Activated CD4-positive, alpha-beta T cell treated with anti-CD3 and anti-CD28 coated beads, Interleukin-2, amount 50 U/mL, for 4 hours (primary cell): ENCODE measurements around the gene TMEM204.

Experiments used
- DNase-seq, 2 experiments: peaks; one replicate each; pipeline ENCODE4 v3.0.0-alpha.2; 2020

The TMEM204 gene

DNA sequence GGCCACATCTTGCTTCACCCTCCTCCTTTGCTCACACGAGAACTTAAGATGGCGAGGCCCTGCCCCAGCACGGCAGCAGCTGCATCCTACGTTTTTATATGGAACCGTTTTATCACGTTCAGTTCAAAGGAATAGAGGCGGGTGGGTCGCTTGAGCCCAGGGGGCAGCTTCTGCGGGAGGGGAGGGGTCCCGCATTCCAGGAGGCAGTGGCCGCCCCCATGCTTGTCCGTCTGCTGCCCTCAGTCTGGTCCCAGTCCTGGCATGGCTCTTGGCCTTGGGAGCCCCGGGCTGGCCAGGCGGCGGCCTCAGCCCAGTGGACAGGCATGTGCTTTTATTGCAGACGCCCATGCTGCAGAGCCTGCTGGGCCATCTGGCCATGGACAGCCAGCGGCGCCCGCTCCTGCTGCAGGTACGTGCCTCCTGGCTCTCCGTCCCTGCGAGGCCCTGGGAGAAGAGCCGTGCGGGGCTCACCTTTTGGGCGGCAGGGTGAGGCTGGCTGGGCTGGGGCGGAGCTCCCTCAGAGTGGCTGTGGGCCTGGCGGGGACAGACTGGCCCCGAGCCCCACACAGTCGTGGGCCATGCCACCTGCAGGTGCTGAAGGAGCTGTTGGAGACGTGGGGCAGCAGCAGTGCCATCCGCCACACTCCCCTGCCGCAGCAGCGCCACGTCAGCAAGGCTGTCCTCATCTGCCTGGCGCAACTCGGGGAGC is 33.6 kb upstream of the TMEM204 start:
- no peak for DNase-seq

DNA sequence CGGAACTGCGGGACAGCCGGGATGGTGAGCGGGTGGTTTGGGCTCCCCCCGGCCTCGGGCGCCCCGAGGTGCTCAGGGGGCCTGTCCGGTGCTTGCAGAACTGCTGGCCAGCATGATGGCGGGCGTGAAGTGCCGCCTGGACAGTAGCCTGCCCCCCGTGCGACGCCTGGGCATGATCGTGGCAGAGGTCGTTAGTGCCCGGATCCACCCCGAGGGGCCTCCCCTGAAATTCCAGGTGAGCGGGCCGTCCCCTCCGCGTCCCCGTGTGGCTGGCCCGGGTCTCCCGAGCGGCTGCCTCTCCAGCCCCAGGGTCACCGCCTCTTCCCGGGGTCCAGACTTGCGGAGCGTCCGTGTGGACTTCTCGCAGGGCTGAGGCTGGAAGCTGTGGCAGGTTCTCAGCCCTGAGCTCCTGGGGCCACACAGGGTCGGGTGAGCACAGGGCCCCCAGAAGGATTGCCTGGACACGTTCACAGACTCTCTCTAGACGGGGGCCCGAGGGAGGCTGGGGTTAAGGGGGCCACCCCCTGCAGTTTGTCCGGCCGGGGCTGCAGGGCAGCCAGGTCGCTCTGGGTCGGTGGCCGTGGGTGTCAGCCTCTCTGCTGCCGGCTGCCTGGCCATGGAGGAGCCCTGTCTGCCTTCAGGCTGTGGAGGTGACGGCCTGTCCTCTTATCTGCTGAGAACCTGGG is 32.9 kb upstream of the TMEM204 start:
- DNase-seq, result no peak

DNA sequence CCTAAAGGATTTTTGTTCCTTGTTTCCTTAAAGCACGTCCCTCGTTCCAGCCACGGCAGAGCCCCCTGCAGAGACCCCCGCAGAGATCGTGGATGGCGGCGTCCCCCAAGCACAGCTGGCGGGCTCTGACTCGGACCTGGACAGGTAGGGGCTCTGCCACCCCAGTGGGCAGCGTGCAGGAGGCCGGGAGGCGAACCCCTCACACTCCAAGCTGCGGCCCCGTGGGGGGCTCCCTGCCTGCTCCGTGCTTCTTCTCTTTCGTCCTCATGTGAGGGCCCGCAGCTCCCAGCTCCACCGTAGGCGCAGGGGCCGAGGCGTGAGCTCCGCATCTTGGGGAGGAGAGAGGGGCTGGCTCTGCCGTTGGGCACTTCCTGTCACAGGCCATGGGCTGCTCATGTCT is 31.8 kb upstream of the TMEM204 start:
- no peak for DNase-seq

DNA sequence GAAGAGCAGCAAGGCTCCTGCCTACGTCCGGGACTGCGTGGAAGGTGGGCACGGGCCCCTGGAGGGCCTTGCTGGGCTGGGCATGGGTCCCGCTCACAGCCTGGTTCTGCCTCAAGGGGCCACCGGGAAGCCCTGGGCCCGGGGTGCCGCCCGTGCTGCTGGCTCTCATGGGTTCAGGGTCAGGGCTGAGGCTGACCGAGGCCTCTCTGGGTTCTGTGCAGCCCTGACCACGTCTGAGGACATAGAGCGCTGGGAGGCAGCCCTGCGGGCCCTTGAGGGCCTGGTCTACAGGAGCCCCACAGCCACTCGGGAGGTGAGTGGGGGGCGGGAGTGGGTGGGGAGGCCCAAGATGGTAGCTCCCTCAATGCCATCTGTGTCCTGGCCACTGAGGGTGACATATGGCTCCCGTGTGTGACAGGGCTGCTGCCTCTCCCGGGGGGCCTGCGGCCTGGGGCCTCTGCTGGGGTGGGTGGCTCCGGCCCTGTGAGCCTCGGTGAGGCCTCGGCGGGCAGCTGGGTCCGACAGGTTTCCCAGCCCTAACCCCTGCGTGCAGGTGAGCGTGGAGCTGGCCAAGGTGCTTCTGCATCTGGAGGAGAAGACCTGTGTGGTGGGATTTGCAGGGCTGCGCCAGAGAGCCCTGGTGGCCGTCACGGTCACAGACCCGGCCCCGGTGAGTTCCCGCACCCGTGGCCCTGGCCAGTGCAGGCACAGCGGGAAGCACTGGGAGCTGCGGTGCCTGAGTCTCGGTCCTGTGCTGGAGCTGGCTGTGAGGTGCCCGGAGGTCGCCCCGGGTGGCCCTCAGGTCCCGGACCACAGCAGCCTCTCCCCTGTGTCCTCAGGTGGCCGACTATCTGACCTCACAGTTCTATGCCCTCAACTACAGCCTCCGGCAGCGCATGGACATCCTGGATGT is 31.1 kb upstream of the TMEM204 start:
- no peak for DNase-seq

DNA sequence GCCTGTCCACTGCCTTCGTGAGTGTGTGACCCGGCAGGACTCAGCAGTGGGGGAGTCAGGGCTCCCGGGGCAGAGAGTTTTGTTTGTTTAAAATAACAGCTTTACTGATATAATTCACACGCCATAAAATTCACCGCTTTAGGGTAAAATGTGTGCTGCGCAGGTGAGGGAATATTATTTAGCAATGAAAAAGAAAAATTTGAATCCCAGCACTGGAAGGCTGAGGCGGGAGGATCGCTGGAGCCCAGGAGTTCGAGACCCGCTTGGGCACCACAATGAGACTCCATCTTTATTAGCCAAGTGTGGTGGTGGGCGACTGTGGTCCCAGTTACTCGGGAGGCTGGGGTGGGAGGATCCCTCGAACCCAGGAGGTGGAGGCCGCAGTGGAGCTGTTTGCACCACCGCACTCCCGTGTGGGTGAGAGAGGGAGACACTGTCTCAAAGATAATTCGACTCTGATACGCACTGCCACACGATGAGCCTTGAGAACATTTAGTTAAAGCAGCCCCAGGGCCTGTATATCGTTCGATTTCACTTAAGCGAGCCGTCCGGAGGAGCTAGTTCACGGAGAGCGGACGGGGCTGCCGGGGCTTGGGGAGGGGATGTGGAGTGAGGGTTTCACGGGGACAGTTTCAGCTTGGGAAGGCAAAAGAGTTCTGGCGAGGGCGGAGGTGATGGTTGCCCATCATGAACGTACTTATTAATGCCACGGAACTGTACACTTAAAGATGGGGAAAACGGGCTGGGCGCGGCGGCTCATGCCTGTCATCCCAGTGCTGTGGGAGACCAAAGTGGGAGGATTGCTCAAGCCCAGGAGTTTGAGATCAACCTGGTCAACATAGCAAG is 30.1 kb upstream of the TMEM204 start:
- DNase-seq, result no peak

DNA sequence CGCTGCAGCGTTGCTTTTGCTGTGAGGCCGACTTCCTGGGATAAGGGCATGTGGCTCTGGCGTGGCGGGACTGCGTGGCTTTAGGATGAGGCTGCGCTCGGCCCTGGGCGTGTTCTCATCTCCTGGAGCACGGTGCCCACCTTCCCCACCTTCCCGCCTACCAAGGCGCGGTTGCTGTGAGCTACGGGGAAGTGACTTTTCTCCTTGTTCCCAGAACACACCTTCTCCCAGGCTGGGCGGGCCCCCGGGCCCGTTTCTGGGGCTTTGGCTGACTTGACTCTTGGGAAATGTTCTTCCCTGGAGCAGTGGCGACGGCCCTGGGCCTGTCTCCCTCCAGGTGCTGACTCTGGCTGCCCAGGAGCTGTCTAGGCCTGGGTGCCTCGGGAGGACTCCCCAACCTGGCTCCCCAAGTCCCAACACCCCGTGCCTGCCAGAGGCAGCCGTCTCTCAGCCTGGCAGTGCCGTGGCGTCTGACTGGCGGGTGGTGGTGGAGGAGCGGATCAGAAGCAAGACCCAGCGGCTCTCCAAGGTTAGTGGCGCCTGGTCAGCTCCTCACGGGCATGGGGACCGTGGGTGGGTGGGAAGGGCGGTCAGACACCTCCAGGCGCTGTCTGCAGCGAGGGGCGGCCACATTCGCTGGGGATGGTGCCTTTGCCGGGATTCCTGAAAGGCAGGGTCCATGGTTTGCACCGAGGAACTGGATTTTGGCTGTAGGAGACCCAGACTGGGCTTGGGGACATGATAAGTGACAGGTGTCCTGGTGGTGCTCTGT is 28.2 kb upstream of the TMEM204 start:
- DNase-seq, result no peak

DNA sequence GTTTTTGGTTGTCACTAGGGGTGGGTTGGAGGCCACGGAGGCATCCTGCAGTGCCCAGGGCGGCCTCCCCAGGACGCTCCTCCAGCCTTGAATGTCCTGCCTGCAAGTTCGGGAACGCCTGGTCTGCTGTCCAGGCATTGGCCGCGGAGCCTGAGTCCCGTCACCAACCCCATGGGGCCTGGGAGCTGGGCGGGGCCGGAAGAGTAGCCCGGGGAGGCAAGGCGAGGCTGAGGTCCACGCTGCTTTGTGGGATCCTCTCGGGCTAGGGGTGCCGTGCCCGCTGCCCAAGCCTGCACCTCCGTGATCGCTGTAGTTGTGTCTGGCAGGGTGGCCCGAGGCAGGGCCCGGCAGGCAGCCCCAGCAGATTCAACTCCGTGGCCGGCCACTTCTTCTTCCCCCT is 27.6 kb upstream of the TMEM204 start:
- DNase-seq, result no peak

DNA sequence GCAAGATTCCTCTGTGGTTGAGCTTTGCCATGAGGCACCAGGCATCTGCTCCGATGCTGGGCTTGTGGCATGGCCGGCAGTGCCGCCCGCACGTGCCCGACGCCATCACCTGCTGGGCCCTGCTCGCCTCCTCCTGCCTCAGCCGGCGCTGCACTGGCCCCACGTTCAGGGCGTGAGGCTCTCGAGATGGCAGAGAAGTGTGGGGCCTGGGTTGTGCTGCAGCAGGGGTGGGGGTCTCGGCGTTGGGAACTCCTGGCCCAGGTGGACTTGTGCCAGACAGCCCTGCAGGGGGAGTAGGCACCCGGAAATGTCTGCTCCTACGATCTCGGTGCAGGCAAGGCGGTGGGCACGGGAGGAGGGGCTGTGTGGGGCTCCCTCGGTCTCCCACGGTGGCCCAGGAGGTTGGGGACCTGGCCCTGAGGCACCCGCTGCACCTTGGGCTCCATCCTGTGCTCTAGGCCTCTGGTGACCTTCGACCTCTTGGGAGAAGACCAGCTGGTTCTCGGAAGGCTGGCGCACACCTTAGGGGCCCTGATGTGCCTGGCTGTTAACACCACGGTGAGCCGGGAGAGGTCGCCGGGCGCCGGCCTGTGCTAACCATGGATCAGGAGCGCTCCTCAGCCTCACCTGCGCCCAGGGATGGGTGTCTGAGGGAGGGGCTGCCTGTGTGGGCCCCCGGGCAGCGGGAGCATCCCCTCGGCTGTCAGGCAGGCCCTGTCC is 26.8 kb upstream of the TMEM204 start:
- no peak for DNase-seq

DNA sequence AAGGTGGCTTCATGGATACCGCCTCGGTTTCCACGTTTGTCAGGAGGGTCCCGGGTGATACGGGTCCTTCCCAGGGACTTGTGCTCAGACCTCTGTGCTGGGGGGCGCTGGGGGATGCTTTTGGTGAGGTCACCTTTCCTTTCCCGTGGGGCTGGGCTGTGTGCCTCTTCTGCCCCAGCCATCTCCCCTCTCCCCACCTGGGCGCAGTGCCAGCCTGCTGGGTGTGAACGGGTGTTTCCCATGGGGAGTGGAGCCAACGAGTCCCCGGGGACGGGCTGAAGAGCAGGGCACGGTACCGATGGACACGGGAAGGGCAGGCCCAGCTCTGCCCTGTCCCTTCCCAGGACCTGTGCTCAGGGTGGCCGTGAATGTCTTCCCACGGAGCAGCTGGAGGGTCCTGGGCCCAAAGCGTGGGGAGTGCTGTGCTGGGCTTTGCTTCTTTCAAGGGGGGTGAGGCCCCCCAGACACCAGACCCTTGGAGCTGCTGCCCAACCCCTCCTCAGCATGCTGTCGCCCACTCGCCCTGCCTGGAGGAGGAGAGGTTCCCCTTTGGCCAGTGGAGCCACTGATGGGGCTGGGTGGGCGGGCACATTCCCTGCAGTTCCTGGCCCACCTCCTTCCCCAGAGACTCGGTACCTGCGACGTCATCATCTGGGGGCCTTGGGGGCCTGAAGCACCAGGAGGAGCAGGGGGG is 24.8 kb upstream of the TMEM204 start:
- no peak for DNase-seq

DNA sequence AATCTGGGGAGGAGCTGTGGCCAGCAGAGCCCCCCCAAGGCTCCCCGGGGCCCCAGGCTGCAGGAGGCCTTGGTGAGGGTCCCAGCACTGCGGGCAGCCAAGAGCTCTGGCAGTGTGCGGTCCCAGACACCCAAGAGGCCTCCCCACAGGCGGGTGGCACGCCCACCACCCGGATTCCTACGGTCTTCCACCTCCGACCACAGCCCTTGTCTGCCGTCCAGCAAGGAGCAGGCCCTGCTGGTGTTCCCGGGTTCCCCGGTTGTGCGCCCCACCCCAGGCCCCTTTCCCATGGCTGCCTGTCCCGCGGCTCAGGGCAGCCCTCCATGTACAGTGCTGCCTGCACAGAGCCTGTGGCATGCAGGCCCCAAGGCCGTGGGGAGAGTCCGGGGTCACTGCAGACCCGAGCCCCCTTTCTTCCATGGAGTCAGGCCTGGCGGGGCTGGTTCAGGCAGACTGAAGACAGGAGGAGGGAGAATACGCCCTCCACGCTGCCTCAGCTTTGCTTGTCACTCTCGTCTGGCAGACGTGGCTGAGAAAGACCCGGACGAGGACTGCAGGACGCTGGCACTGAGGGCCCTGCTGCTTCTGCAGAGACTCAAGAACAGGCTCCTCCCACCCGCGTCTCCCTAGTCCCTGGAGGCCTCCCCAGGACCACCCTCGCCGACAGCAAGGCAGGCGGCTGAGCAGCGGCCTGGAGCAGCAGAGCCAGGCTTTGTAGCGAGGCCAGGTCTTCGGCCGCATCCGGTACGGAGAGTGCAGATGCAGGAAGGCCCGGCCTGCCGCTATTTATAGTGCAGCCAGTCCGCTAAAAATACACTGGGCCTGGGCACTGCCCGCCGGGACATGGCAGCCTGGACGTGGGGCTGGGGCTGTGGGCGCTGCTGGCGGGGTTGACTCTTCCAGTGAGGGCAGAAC is 23.9 kb upstream of the TMEM204 start:
- DNase-seq, result no peak

DNA sequence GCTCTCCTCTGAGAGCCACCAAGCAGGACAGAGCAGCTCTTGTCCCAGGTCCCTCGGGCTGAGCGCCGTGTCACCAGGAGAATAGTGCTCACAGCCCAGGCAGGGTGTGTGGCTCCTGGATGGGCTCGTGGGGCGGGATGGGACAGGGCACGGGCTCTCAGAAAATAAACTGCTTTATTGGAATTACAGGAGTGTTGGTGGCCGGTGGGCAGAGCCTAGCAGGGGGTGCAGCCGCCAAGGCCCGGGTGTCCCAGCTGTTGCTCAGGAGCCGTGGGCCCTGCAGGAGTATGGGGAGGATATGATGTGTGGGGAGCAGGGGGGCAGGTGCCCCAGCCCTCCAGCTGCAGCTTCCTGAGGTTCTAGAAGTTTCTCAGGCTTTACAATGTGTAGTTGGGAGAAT is 23.2 kb upstream of the TMEM204 start:
- no peak for DNase-seq

DNA sequence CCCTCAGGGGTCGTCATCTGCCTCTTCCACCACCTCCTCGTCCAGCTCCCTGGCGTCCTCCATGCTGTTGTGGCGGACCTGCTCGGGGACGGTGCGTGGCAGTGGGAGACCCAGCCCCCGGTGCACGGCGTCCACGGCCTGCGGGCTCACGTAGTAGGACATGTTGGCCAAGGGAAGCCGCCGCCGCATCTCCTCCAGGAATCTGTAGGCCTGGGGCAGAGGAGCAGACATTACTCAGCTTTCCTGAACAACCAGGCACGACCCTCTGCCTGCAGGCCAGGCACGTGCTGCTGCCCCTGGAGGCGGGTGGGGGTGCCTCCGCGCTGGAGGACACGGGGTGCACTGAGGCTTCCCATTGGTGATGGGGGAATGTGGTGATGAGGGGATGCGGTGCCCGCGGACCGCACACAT is 22.5 kb upstream of the TMEM204 start:
- no peak for DNase-seq

DNA sequence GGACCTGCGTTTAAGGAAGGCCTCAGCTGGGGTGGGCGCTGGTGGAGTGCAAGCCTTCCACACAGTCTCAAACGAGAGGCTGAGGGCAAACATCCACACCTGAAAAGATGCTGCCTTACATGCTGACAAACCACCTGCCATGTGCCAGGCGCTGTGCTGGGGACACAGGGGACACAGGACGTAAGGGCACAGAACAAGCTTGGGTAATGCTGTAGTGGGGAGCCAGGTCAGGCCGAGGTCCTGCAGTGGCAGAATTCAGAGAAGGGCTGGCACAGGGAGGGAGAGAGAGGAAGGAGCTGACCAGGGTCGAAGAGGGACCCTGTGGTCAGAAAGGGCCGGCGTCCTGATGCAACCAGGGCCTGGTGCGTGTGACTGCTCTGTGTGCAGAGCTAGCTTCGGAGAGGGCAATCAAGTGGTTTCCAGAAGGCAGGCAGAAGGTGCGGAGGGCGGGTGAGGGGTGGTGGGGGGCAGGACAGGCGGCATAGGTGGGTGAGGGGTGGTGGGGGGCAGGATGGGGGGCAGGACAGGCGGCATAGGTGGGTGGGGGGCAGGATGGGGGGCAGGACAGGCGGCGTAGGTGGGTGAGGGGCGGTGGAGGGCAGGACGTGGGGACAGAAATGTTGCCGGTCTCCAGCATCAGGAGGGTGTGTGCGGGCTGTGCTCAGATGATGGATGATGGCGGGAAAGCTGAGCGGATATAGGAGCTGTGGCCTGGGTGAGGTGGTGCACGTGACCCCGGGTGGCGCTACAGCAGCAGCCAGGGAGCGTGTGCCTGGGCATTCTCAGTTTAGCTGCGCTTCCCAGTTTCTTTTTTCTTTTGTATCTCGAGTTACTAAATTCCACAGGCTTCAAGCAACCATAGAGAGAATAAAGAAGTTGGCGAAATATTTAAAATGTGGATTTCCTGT is 21.6 kb upstream of the TMEM204 start:
- DNase-seq, result no peak

DNA sequence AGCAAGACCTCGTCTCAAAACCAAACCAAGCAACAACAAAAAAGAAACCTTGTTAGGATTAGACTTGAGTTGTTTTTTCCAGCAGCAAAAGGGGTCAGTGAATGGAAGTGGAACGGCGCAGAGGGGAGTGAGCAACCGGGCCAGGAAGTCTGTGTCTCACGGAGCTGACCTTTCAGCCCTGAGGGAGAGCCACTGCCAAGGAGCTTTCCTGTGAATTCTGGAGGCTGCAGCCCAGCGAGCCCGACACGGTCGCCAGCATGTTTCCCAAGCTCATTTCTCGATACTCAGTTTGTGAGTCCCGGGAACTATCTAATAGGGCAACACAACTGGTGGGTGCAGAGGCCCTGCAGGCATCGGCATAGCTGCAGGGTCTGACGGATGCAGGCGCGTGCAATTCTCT is 20.7 kb upstream of the TMEM204 start:
- DNase-seq, result no peak

DNA sequence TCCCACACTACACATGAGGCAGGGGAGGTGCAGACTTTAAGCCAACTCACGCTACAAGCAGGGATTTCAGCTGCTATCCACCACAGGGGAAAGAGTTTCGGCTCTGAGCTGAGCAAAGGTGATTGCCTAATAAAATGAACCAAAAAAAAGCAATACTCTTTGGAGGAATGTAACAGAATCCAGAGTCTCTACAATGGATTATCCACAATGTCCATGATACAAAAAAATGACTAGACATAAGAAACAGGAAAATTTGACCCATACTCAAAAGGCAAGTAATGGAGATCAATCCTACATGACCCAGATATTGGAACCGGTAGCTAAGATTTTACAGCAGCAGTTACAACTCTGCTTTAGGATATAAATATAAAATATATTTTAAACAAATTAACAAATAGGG is 19.0 kb upstream of the TMEM204 start:
- no peak for DNase-seq

DNA sequence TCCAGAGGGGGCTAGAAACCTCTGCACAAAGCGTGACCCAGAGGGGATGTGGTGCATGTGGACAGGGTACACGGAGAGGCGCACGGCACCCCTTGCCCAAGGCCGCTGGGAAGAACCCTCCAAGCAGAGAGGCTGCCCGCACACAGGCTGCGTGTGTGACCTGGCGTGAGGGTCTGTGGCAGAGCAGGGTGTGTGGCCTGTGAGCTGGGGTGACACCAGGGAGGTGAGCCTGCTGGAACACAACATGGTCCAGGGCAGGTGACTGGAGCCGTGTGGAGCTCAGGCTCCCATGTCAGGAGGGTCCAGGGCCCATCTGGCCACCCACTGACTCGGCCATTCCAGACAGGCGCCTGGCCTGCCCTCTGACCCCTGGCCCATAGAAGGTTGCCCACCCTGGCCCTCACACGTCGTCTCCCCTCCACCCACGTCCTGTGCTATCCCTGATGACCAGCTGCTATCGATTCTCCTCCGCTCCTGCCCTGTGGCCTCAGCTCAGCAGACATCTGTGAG is 14.8 kb upstream of the TMEM204 start:
- no peak for DNase-seq

DNA sequence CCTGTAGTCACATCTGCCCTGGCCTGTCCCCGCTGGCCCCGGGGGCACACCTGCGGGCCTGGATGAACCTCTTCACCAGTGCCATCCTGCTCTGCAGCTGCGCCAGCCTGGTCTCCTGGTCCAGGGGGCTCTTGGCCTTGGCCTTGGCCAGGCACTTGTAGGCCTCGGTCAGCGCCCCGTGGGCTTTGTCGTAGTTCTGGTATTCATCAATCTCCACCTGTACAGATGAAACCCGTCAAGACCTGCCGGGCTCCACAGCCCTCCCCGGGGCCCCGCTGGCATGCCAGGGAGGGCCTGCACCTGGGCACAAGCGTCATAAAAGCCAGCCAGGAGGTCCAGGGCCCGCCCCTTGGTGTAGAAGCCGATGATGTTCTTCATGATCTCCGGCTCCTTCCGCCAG is 13.6 kb upstream of the TMEM204 start:
- DNase-seq, result no peak

DNA sequence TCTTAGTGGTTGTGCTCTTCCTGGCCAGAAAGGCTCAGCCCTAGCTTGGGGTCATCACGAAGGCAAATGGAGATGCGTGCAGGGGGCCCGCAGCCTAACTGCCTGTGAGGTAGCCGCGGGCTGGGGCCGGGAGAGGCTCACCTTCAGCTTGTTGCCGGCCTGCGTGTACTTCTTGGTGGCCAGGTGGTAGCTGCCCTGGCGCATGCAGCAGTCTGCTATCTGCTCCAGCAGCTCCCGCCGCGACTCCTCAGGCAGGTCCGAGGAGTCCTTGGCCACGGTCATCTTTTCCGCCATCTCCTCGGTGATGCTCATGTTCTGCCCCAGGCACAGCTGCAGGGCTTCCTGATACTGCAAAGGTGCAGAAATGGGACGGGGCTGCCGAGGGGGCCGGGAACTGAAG is 13.0 kb upstream of the TMEM204 start:
- no peak for DNase-seq
